ENCODE results near the gene PLXDC2.

DNA sequence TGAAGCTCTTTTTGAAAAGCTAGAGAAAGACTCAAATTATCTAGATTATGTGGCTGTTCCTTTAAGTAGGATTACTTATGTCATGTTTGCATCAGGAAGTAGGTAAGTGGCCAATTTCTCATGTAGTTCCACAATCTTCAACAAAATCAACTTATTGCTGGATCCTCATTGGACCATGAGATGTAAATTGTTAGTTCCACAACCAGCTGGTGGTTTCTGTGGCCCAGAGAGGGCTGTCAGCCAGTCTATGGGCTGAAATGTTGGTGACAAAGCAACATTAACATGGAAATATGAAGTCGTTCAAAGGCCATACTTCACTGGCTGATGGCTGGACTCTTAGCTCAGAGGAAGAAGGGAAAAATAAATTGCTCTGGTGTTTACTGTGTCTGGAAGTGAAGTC is 157.9 kb downstream of the PLXDC2 start:
- no peak for TF ChIP-seq POLR2A (IDR thresholded peaks at IDR 0.05)
- TF ChIP-seq, protein P1, sequence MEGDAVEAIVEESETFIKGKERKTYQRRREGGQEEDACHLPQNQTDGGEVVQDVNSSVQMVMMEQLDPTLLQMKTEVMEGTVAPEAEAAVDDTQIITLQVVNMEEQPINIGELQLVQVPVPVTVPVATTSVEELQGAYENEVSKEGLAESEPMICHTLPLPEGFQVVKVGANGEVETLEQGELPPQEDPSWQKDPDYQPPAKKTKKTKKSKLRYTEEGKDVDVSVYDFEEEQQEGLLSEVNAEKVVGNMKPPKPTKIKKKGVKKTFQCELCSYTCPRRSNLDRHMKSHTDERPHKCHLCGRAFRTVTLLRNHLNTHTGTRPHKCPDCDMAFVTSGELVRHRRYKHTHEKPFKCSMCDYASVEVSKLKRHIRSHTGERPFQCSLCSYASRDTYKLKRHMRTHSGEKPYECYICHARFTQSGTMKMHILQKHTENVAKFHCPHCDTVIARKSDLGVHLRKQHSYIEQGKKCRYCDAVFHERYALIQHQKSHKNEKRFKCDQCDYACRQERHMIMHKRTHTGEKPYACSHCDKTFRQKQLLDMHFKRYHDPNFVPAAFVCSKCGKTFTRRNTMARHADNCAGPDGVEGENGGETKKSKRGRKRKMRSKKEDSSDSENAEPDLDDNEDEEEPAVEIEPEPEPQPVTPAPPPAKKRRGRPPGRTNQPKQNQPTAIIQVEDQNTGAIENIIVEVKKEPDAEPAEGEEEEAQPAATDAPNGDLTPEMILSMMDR (IDR thresholded peaks at IDR 0.05): no peak

All from Peyer's patch (tissue), 4 donors.